RWPE2 (cell line): ENCODE data around the gene ARL10.

Experiments
- ATAC-seq: fragments of 200-7000 bp; cut with Tn5 transposase; 3 replicates; pipeline ENCODE4 v1.9.1; 2021; ENCODE audit warnings: low read depth
- DNase-seq: peaks from one replicate; pipeline ENCODE4 v3.0.0-alpha.2; 2020; ENCODE audit warnings: low spot score
- H3K27ac ChIP-seq: fragments of 450-650 bp; 2 replicates; pipeline ENCODE4 v1.5.1; 2017; ENCODE audit warnings: mild to moderate bottlenecking; ENCODE audit not compliant: poor library complexity, severe bottlenecking
- H3K27me3 ChIP-seq: fragments of 250-450 bp; sonication (Bioruptor Pico); 2 replicates; pipeline ENCODE4 v1.5.1; 2021; ENCODE audit warnings: mild to moderate bottlenecking, moderate library complexity; ENCODE audit not compliant: insufficient read depth, poor library complexity, severe bottlenecking
- H3K36me3 ChIP-seq: fragments of 250-450 bp; sonication (Bioruptor Pico); 2 replicates; pipeline ENCODE4 v1.5.1; 2020; ENCODE audit warnings: low read depth, mild to moderate bottlenecking, moderate library complexity
- H3K4me1 ChIP-seq: fragments of 250-450 bp; sonication (Bioruptor Pico); 2 replicates; pipeline ENCODE4 v1.5.1; 2021; ENCODE audit warnings: mild to moderate bottlenecking, moderate library complexity; ENCODE audit not compliant: insufficient read depth, poor library complexity, severe bottlenecking
- H3K4me3 ChIP-seq: fragments of 250-450 bp; sonication (Bioruptor Pico); 2 replicates; pipeline ENCODE4 v1.5.1; 2021; ENCODE audit warnings: mild to moderate bottlenecking, moderate library complexity; ENCODE audit not compliant: severe bottlenecking
- H3K9me3 ChIP-seq: fragments of 250-450 bp; sonication (Bioruptor Pico); 2 replicates; pipeline ENCODE4 v1.5.1; 2021; ENCODE audit warnings: mild to moderate bottlenecking, moderate library complexity; ENCODE audit not compliant: severe bottlenecking
- CTCF ChIP-seq: fragments of 450-650 bp; IDR thresholded peaks from one replicate; pipeline ENCODE4 v1.5.1; 2017; ENCODE audit warnings: mild to moderate bottlenecking, moderate library complexity; ENCODE audit not compliant: poor library complexity, severe bottlenecking

ARL10 gene

GRCh38 chr5:176334031-176334770, 31.1 kb upstream of the ARL10 start:
- ATAC-seq (no peak), DNase-seq (no peak)
- no peak for TF ChIP-seq CTCF
- Histone ChIP-seq H3K9me3 (no peaks in the 10 kb centered on the region), H3K27ac (no peak overlapping the region), H3K4me1 (no peaks in the 10 kb centered on the region), H3K36me3 (peaks cover 20% of the 10 kb centered on the region), H3K27me3 (no peaks in the 10 kb centered on the region), H3K4me3 (no peak overlapping the region)

- no peak for TF ChIP-seq CTCF
- peaks cover 15% of the 10 kb centered on the region; the same call in 1 of the 2 replicates for H3K36me3 ChIP-seq
- H3K27ac ChIP-seq: no peak overlapping the region
- no peaks in the 10 kb centered on the region for H3K9me3 ChIP-seq
- H3K4me1 ChIP-seq: no peaks in the 10 kb centered on the region
- DNase-seq (no peak), ATAC-seq (no peak)
- no peaks in the 10 kb centered on the region for H3K27me3 ChIP-seq
- H3K4me3 ChIP-seq: no peak overlapping the region
These were observed 27.4 kb upstream of the ARL10 start for GRCh38 chr5:176337913-176338312.

GRCh38 chr5:176339304-176339703, 26.0 kb upstream of the ARL10 start:
- Histone ChIP-seq H3K9me3 (no peaks in the 10 kb centered on the region), H3K27ac (no peak overlapping the region), H3K4me1 (no peaks in the 10 kb centered on the region), H3K27me3 (no peaks in the 10 kb centered on the region), H3K36me3 (peaks cover 23% of the 10 kb centered on the region), H3K4me3 (no peak overlapping the region)
- TF ChIP-seq CTCF: no peak
- no peak for ATAC-seq
- no peak for DNase-seq

- ATAC-seq: no peak
- H3K27me3 ChIP-seq: no peaks in the 10 kb centered on the region
- H3K36me3 ChIP-seq: peaks cover 44% of the 10 kb centered on the region
- H3K9me3 ChIP-seq: no peaks in the 10 kb centered on the region
- DNase-seq: no peak
- no peak for TF ChIP-seq CTCF
- no peak overlapping the region for H3K4me3 ChIP-seq
- no peak overlapping the region for H3K27ac ChIP-seq
- no peaks in the 10 kb centered on the region for H3K4me1 ChIP-seq
These were observed 23.7 kb upstream of the ARL10 start for GRCh38 chr5:176341325-176342157.

- TF ChIP-seq CTCF: no peak
- peaks cover 44% of the 10 kb centered on the region for H3K36me3 ChIP-seq
- H3K9me3 ChIP-seq: no peaks in the 10 kb centered on the region
- H3K4me1 ChIP-seq: no peaks in the 10 kb centered on the region
- ATAC-seq (no peak), DNase-seq (no peak)
- H3K27ac ChIP-seq: no peak overlapping the region
- no peak overlapping the region for H3K4me3 ChIP-seq
- H3K27me3 ChIP-seq: no peaks in the 10 kb centered on the region
These were observed 23.2 kb upstream of the ARL10 start for GRCh38 chr5:176342158-176342483.
